Neural cell (in vitro differentiated cells): Measurements from ENCODE around the gene C19orf33. TPM values are rescaled to one million over a fixed set of nuclear protein-coding genes. Genes with fewer than 3 reads are reported as not detected.

Experiments
- H2AFZ ChIP-seq: fragments of 200-600, 300-800 bp; sonication (generic), shearing (Covaris generic); 2 replicates; pipeline ENCODE4 v1.6.0; 2014; ENCODE audit warnings: low read depth, mild to moderate bottlenecking, antibody characterized with exemption, low read length, moderate library complexity
- H3F3A ChIP-seq: fragments of 200-600 bp; shearing (Covaris generic); 2 replicates; pipeline ENCODE4 v1.6.1; 2016; ENCODE audit warnings: mild to moderate bottlenecking, moderate library complexity, mixed read lengths, antibody characterized with exemption, low read length; ENCODE audit not compliant: insufficient read depth, poor library complexity, severe bottlenecking
- H3K27ac ChIP-seq: fragments of 200-600, 300-800 bp; sonication (generic), shearing (Covaris generic); 2 replicates; pipeline ENCODE4 v1.5.1; 2014; ENCODE audit warnings: mild to moderate bottlenecking, low read length, moderate library complexity
- H3K27me3 ChIP-seq: fragments of 300-800, 200-600 bp; sonication (generic), shearing (Covaris generic); 2 replicates; pipeline ENCODE4 v1.6.0; 2014; ENCODE audit warnings: mild to moderate bottlenecking, low read depth, low read length, moderate library complexity; ENCODE audit not compliant: insufficient read depth
- H3K36me3 ChIP-seq: fragments of 300-800, 200-600 bp; sonication (generic), shearing (Covaris generic); 2 replicates; pipeline ENCODE4 v1.5.1; 2014; ENCODE audit warnings: mild to moderate bottlenecking, antibody characterized with exemption, low read length, moderate library complexity; ENCODE audit not compliant: insufficient read depth
- H3K4me2 ChIP-seq: fragments of 300-800, 200-600 bp; sonication (generic), shearing (Covaris generic); 2 replicates; pipeline ENCODE4 v1.6.0; 2014; ENCODE audit warnings: mild to moderate bottlenecking, low read length
- H3K4me3 ChIP-seq: fragments of 300-800, 200-600 bp; sonication (generic), shearing (Covaris generic); 2 replicates; pipeline ENCODE4 v1.5.1; 2014; ENCODE audit warnings: mild to moderate bottlenecking, low read length, moderate library complexity
- H3K79me2 ChIP-seq: fragments of 200-600 bp; shearing (Covaris generic); replicated peaks from 2 replicates; pipeline ENCODE4 v1.6.0; 2014; ENCODE audit warnings: mild to moderate bottlenecking, low read length, moderate library complexity; ENCODE audit not compliant: insufficient read depth
- H3K9ac ChIP-seq: fragments of 300-800, 200-600 bp; sonication (generic), shearing (Covaris generic); 2 replicates; pipeline ENCODE4 v1.6.1; 2016; ENCODE audit warnings: mild to moderate bottlenecking, low read length, mixed read lengths
- H3K9me2 ChIP-seq: fragments of 200-600 bp; shearing (Covaris generic); 2 replicates; pipeline ENCODE4 v1.6.1; 2016; ENCODE audit warnings: mild to moderate bottlenecking, low read length, mixed read lengths; ENCODE audit not compliant: insufficient read depth
- H3K9me3 ChIP-seq: fragments of 200-600, 300-800 bp; sonication (generic), shearing (Covaris generic); 2 replicates; pipeline ENCODE4 v1.6.1; 2016; ENCODE audit warnings: mild to moderate bottlenecking, mixed run types, low read length, moderate library complexity, mixed read lengths
- H4K20me1 ChIP-seq: fragments of 200-600 bp; shearing (Covaris generic); 2 replicates; pipeline ENCODE4 v1.6.1; 2016; ENCODE audit warnings: mild to moderate bottlenecking, mixed run types; ENCODE audit not compliant: insufficient read depth
- CTCF ChIP-seq: fragments of 450-650 bp; IDR thresholded peaks from 2 replicates; pipeline ENCODE4 v1.5.1; 2014; ENCODE audit warnings: antibody characterized with exemption, mild to moderate bottlenecking, moderate library complexity; ENCODE audit not compliant: poor library complexity, severe bottlenecking
- EP300 ChIP-seq: fragments of 450-650 bp; conservative IDR thresholded peaks from 2 replicates; pipeline ENCODE4 v1.6.1; 2014; ENCODE audit warnings: antibody characterized with exemption, mild to moderate bottlenecking, moderate library complexity; ENCODE audit not compliant: poor library complexity, severe bottlenecking
- EZH2 ChIP-seq: fragments of 200-600, 300-800 bp; shearing (Covaris generic), sonication (generic); IDR thresholded peaks from 2 replicates; pipeline ENCODE4 v1.6.1; 2014; ENCODE audit warnings: antibody characterized with exemption, low read length, borderline replicate concordance, mild to moderate bottlenecking; ENCODE audit not compliant: insufficient read depth, poor library complexity, severe bottlenecking
- MXI1 ChIP-seq: fragments of 450-650 bp; conservative IDR thresholded peaks from 2 replicates; pipeline ENCODE4 v1.6.1; 2014; ENCODE audit warnings: antibody characterized with exemption, mild to moderate bottlenecking; ENCODE audit not compliant: poor library complexity, severe bottlenecking
- POLR2AphosphoS5 ChIP-seq: IDR thresholded peaks from 2 replicates; pipeline ENCODE4 v1.6.1; 2012
- RAD21 ChIP-seq: fragments of 450-650 bp; conservative IDR thresholded peaks from 2 replicates; pipeline ENCODE4 v1.6.1; 2014; ENCODE audit warnings: antibody characterized with exemption, mild to moderate bottlenecking, moderate library complexity
- REST ChIP-seq: IDR thresholded peaks from 2 replicates; pipeline ENCODE4 v1.6.1; 2012; ENCODE audit warnings: borderline replicate concordance
- SMC3 ChIP-seq: fragments of 450-650 bp; conservative IDR thresholded peaks from 2 replicates; pipeline ENCODE4 v1.6.1; 2014; ENCODE audit warnings: antibody characterized with exemption, mild to moderate bottlenecking, moderate library complexity; ENCODE audit not compliant: poor library complexity
- TAF1 ChIP-seq: IDR thresholded peaks from 2 replicates; pipeline ENCODE4 v1.6.1; 2012; ENCODE audit warnings: low read depth
- polyA plus RNA-seq: library from polyadenylated mRNA; depleted of rRNA; stranded (reverse); fragments of >200 nt; gene quantifications from 2 replicates; pipeline ENCODE4 v1.2.3, GENCODE V29; 2014

Gene C19orf33
- polyA plus RNA-seq, 1 donor from 2014 or later = not detected

- Histone ChIP-seq H3K27me3 (no peaks in the 10 kb centered on the region), H3K4me2 (no peak overlapping the region), H3K9me3 (no peaks in the 10 kb centered on the region), H3K9me2 (no peaks in the 10 kb centered on the region), H3K9ac (no peak overlapping the region), H3K4me3 (no peak overlapping the region), H3K79me2 (no peaks in the 10 kb centered on the region), H3K27ac (no peak overlapping the region), H3K36me3 (no peaks in the 10 kb centered on the region), H2AFZ (no peak overlapping the region), H3F3A (no peaks in the 10 kb centered on the region), H4K20me1 (no peaks in the 10 kb centered on the region)
- TF ChIP-seq REST (no peak), TAF1 (no peak), SMC3 (no peak), EZH2 (no peak), CTCF (no peak), POLR2AphosphoS5 (no peak), RAD21 (no peak), MXI1 (no peak), EP300 (no peak)
Measured at GRCh38 chr19:38304866-38305429, 897 bp downstream of the C19orf33 start.

- no peaks in the 10 kb centered on the region for H3K27me3 ChIP-seq
- no peak overlapping the region for H3K9ac ChIP-seq
- no peaks in the 10 kb centered on the region for H3K9me3 ChIP-seq
- no peaks in the 10 kb centered on the region for H4K20me1 ChIP-seq
- no peak overlapping the region for H2AFZ ChIP-seq
- no peaks in the 10 kb centered on the region for H3K79me2 ChIP-seq
- H3K27ac ChIP-seq = no peak overlapping the region
- H3K9me2 ChIP-seq = no peaks in the 10 kb centered on the region
- H3F3A ChIP-seq = no peaks in the 10 kb centered on the region
- no peaks in the 10 kb centered on the region for H3K36me3 ChIP-seq
- H3K4me2 ChIP-seq = no peak overlapping the region
- H3K4me3 ChIP-seq = no peak overlapping the region
- TF ChIP-seq CTCF (no peak), RAD21 (no peak), EZH2 (no peak), TAF1 (no peak), SMC3 (no peak), POLR2AphosphoS5 (no peak), REST (no peak)
Measured at GRCh38 chr19:38306236-38306635, 2.2 kb downstream of the C19orf33 start.
